SK-N-SH (cell line): ENCODE results near the gene ISYNA1.
"Not testable (repeated sequence)": the region's sequence is repeated elsewhere in the genome, so short reads cannot be mapped to it uniquely, and the experiment has no call there.

Source experiments
- CHD2 ChIP-seq: fragments of 150-350 bp; IDR thresholded peaks from 2 replicates; pipeline ENCODE4 v1.6.1; 2018; ENCODE audit warnings: low read length; ENCODE audit not compliant: partially characterized antibody
- CTCF ChIP-seq: fragments of 200-600 bp; sonication (generic); IDR thresholded peaks from 2 replicates; pipeline ENCODE4 v1.6.1; 2017; ENCODE audit warnings: antibody characterized with exemption, mild to moderate bottlenecking, moderate library complexity
- EZH2phosphoT487 ChIP-seq: fragments of 200-600 bp; sonication (generic); IDR thresholded peaks from 2 replicates; pipeline ENCODE4 v1.6.1; 2017; ENCODE audit warnings: low read depth, mixed run types, mild to moderate bottlenecking, antibody characterized with exemption, moderate library complexity, borderline replicate concordance
- FOSL2 ChIP-seq: IDR thresholded peaks from 2 replicates; pipeline ENCODE4 v1.4.0; 2012; ENCODE audit warnings: low read depth, mild to moderate bottlenecking, moderate library complexity, borderline replicate concordance
- GABPA ChIP-seq: IDR thresholded peaks from 2 replicates; pipeline ENCODE4 v1.4.0; 2012; ENCODE audit warnings: low read depth, mild to moderate bottlenecking
- PBX3 ChIP-seq: IDR thresholded peaks from 2 replicates; pipeline ENCODE4; 2012
- POLR2AphosphoS5 ChIP-seq: IDR thresholded peaks from 2 replicates; pipeline ENCODE4 v1.6.1; 2012; ENCODE audit warnings: low read depth, low read length
- REST ChIP-seq: IDR thresholded peaks from 2 replicates; pipeline ENCODE4 v1.6.1; 2012; ENCODE audit warnings: mild to moderate bottlenecking, low read depth, low read length, moderate library complexity
- SIN3A ChIP-seq: IDR thresholded peaks from 2 replicates; pipeline ENCODE4 v1.6.1; 2012; ENCODE audit warnings: low read depth, mild to moderate bottlenecking, low read length, moderate library complexity, borderline replicate concordance
- SMC3 ChIP-seq: IDR thresholded peaks from 2 replicates; pipeline ENCODE4 v1.6.1; 2012; ENCODE audit warnings: low read depth, low read length, improper control_type of control experiment
- USF1 ChIP-seq: IDR thresholded peaks from 2 replicates; pipeline ENCODE4 v1.4.0; 2012; ENCODE audit warnings: low read depth, borderline replicate concordance
- USF2 ChIP-seq: fragments of 150-350 bp; IDR thresholded peaks from 2 replicates; pipeline ENCODE4 v1.6.1; 2017; ENCODE audit warnings: antibody characterized with exemption, low read length, low read depth, borderline replicate concordance

- not testable (repeated sequence) for TF ChIP-seq FOSL2, CTCF, GABPA, PBX3, USF2, SMC3, POLR2AphosphoS5, EZH2phosphoT487, SIN3A, USF1, CHD2, REST
Observed at GRCh38 chr19:18402455-18403248, 35.3 kb downstream of the ISYNA1 start.
